ENCODE data around the gene RTL9. TPM values are rescaled to one million over a fixed set of nuclear protein-coding genes. Genes with fewer than 3 reads are reported as not detected.
A peak's percentile ranks its signal among the peaks of the same experiment; 100 is the strongest.

Gene RTL9
- total RNA-seq, 1 donor from 2014 or later, result not detected

GRCh38 chrX:110315551-110315950 is 43.1 kb upstream of the RTL9 start:
- Mint-ChIP-seq H3K9me3 (ENCODE audit: unreplicated experiment) (no peaks in the 10 kb centered on the region), H3K27ac (ENCODE audit: unreplicated experiment) (no peak overlapping the region), H3K36me3 (ENCODE audit: low read depth, unreplicated experiment) (no peaks in the 10 kb centered on the region), H3K27me3 (ENCODE audit: unreplicated experiment) (peaks cover 4% of the 10 kb centered on the region), H3K4me1 (ENCODE audit: unreplicated experiment) (peaks cover 17% of the 10 kb centered on the region), H3K4me3 (ENCODE audit: unreplicated experiment) (no peak overlapping the region)
- TF ChIP-seq, protein P1, sequence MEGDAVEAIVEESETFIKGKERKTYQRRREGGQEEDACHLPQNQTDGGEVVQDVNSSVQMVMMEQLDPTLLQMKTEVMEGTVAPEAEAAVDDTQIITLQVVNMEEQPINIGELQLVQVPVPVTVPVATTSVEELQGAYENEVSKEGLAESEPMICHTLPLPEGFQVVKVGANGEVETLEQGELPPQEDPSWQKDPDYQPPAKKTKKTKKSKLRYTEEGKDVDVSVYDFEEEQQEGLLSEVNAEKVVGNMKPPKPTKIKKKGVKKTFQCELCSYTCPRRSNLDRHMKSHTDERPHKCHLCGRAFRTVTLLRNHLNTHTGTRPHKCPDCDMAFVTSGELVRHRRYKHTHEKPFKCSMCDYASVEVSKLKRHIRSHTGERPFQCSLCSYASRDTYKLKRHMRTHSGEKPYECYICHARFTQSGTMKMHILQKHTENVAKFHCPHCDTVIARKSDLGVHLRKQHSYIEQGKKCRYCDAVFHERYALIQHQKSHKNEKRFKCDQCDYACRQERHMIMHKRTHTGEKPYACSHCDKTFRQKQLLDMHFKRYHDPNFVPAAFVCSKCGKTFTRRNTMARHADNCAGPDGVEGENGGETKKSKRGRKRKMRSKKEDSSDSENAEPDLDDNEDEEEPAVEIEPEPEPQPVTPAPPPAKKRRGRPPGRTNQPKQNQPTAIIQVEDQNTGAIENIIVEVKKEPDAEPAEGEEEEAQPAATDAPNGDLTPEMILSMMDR (IDR thresholded peaks at IDR 0.05; ENCODE audit: unreplicated experiment), result no peak
- DNase-seq (ENCODE audit: low spot score), result no peak

- Mint-ChIP-seq H3K27ac (ENCODE audit: unreplicated experiment) (peak overlapping the region; percentile 88), H3K4me3 (ENCODE audit: unreplicated experiment) (peak overlapping the region; percentile 97), H3K4me1 (ENCODE audit: unreplicated experiment) (peaks cover 20% of the 10 kb centered on the region), H3K36me3 (ENCODE audit: low read depth, unreplicated experiment) (no peaks in the 10 kb centered on the region), H3K27me3 (ENCODE audit: unreplicated experiment) (peaks cover 4% of the 10 kb centered on the region), H3K9me3 (ENCODE audit: unreplicated experiment) (no peaks in the 10 kb centered on the region)
- TF ChIP-seq, protein P1 (IDR thresholded peaks at IDR 0.05; ENCODE audit: unreplicated experiment), result no peak
- DNase-seq (ENCODE audit: low spot score), result no peak
Observed at GRCh38 chrX:110316351-110317060, 42.1 kb upstream of the RTL9 start.

- Mint-ChIP-seq H3K9me3 (ENCODE audit: unreplicated experiment) (no peaks in the 10 kb centered on the region), H3K36me3 (ENCODE audit: low read depth, unreplicated experiment) (no peaks in the 10 kb centered on the region), H3K4me1 (ENCODE audit: unreplicated experiment) (peaks cover 20% of the 10 kb centered on the region), H3K27me3 (ENCODE audit: unreplicated experiment) (peaks cover 4% of the 10 kb centered on the region), H3K4me3 (ENCODE audit: unreplicated experiment) (peak overlapping the region; percentile 97), H3K27ac (ENCODE audit: unreplicated experiment) (peak overlapping the region; percentile 88)
- TF ChIP-seq, protein P1 (IDR thresholded peaks at IDR 0.05; ENCODE audit: unreplicated experiment), result no peak
- peak; percentile 24 for DNase-seq (ENCODE audit: low spot score)
Observed at GRCh38 chrX:110317061-110317819, 41.4 kb upstream of the RTL9 start.

DNA sequence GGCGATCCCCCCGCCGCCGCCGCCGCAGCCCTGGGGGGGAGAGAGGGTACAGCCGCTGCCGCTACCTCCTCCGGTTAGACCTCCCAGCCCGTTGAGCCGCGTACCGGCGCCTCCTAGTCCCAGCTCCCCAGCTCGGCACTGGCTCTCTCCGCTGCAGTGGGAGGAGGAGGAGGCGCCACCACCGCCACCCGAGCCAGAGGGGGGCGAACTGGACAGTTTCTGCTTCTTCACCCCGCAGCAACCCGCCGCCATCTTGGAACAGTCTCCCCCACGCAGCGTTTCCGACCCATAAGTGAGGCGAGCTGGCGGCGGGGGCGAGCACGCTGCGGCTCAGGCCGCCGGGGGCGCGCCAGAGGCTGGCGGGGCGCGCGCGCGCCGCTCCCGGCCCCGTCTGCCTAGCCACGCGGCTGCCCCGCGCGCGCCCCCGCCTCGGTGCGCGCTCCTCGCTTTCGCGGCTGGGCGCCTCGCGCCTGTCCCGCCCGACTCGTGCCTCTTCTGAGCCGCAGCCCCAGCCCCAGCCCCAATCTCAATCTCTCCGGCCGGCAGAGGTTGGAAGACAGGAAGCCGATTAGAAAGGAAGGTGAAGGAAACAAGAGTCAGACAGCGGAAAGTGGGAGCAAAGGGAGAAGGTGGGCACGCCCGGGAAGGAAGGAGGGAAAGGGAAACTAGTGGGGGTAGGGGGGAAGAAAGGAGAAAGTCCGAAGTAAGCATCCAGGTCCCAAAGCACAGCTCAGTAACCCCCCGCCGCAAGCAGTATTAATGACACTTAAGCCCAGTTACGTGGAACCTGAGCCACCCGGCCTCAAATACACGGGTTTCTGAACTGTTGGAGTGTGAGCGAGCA is 40.6 kb upstream of the RTL9 start, which contains the start of gene AMMECR1:
Gene AMMECR1 (minus strand): TSS at position 266 of the 844 bp plus-strand sequence. CDS start 14 bp downstream, at position 252.
- peaks cover 20% of the 10 kb centered on the region for H3K4me1 Mint-ChIP-seq (ENCODE audit: unreplicated experiment)
- TF ChIP-seq, protein P1 (IDR thresholded peaks at IDR 0.05; ENCODE audit: unreplicated experiment), result no peak
- H3K27ac Mint-ChIP-seq (ENCODE audit: unreplicated experiment), result peak within 1 kb of the TSS; percentile 88
- H3K9me3 Mint-ChIP-seq (ENCODE audit: unreplicated experiment), result no peaks in the 10 kb centered on the region
- H3K36me3 Mint-ChIP-seq (ENCODE audit: low read depth, unreplicated experiment), result no peaks in the 10 kb centered on the region
- peaks cover 4% of the 10 kb centered on the region for H3K27me3 Mint-ChIP-seq (ENCODE audit: unreplicated experiment)
- peak within 1 kb of the TSS; percentile 97 for H3K4me3 Mint-ChIP-seq (ENCODE audit: unreplicated experiment)
- peak; percentile 71 for DNase-seq (ENCODE audit: low spot score)

Data from endothelial cell (in vitro differentiated cells).